HepG2 (cell line): ENCODE measurements around the gene RAC3. TPM values are rescaled to one million over a fixed set of nuclear protein-coding genes. Genes with fewer than 3 reads are reported as not detected.

Source experiments
- ATAC-seq: fragments of 200-7000 bp; cut with Tn5 transposase; 3 replicates; pipeline ENCODE4 v1.9.1; 2020; ENCODE audit warnings: mild to moderate bottlenecking, moderate library complexity
- BruUV-seq: library from RNA; stranded (reverse); fragments of 400-500 nt; replicated peaks from 2 replicates; lab custom pipeline; 2021; lab: Mats Ljungman, UMichigan
- CTCF ChIA-PET: fragments of 300-600 bp; formaldehyde crosslinking; extraction: SDS; loops from one replicate; lab custom pipeline; 2021; ENCODE audit warnings: low total read pairs, inconsistent platforms, low intra/inter-chr PET ratio; lab: Yijun Ruan, JAX
- POLR2A ChIA-PET: fragments of 350-600 bp; sonication (Branson Sonifier 250); formaldehyde crosslinking; loops from one replicate; lab custom pipeline; 2020; ENCODE audit warnings: antibody characterized with exemption, inconsistent platforms; lab: Yijun Ruan, JAX
- DNase-seq: peaks from one replicate; pipeline ENCODE4 v3.0.0-alpha.2; 2015; ENCODE audit warnings: low spot score
- FAIRE-seq: peaks from 3 replicates; lab custom pipeline; 2011; peaks lifted over from hg19 to GRCh38; lab: Jason Lieb, UNC
- H2AFZ ChIP-seq: one replicate; pipeline ENCODE4 v1.6.1; 2011; ENCODE audit warnings: low read length, inconsistent platforms
- H3K27ac ChIP-seq: fragments of 300-600 bp; 3 replicates; pipeline ENCODE4 v1.8.0; 2011; ENCODE audit warnings: mixed run types, mild to moderate bottlenecking, mixed read lengths, low read length, inconsistent platforms; ENCODE audit not compliant: insufficient read depth; ENCODE audit errors: extremely low read length
- H3K27me3 ChIP-seq, 2 experiments: fragments of 200-600 bp in 1 of 2; 2 replicates in 1 of 2; 3 replicates in 1 of 2; pipeline versions ENCODE4 v1.6.0 to v1.8.0; 2011; ENCODE audit warnings: low read length in 2 of 2, mild to moderate bottlenecking in 2 of 2, moderate library complexity in 2 of 2, inconsistent platforms in 1 of 2; ENCODE audit not compliant: insufficient read depth in 2 of 2, control insufficient read depth in 1 of 2
- H3K36me3 ChIP-seq, 2 experiments: fragments of 200-600 bp in 1 of 2; replicated peaks in 1 of 2; 2 replicates in 1 of 2; 3 replicates in 1 of 2; pipeline versions ENCODE4 v1.5.1 to v1.8.0; 2011; ENCODE audit warnings: low read length in 2 of 2, inconsistent platforms in 1 of 2; ENCODE audit not compliant: insufficient read depth in 2 of 2, control insufficient read depth in 1 of 2
- H3K4me1 ChIP-seq: 2 replicates; pipeline ENCODE4 v1.5.1; 2012; ENCODE audit warnings: low read length, inconsistent platforms; ENCODE audit not compliant: insufficient read depth
- H3K4me2 ChIP-seq: 2 replicates; pipeline ENCODE4 v1.6.0; 2011; ENCODE audit warnings: low read depth, low read length, inconsistent platforms
- H3K4me3 ChIP-seq, 3 experiments: fragments of 200-600 bp in 1 of 3; sonication (generic), shearing (Covaris generic) in 1 of 3; replicated peaks in 1 of 3; 2 replicates each; pipeline ENCODE4 v1.5.1; 2011 to 2016; ENCODE audit warnings: low read length in 3 of 3, inconsistent platforms in 2 of 3, low read depth in 2 of 3, mild to moderate bottlenecking in 2 of 3, control low read depth in 1 of 3, mixed read lengths in 1 of 3; ENCODE audit not compliant: insufficient read depth in 1 of 3
- H3K79me2 ChIP-seq: one replicate; pipeline ENCODE4 v1.6.1; 2011; ENCODE audit warnings: low read length, inconsistent platforms; ENCODE audit not compliant: insufficient read depth
- H3K9ac ChIP-seq: 2 replicates; pipeline ENCODE4 v1.6.0; 2011; ENCODE audit warnings: mild to moderate bottlenecking, low read depth, low read length, inconsistent platforms; ENCODE audit not compliant: insufficient read depth
- H3K9me3 ChIP-seq: 2 replicates; pipeline ENCODE4 v1.5.1; 2012; ENCODE audit warnings: mild to moderate bottlenecking, low read length
- H4K20me1 ChIP-seq: 2 replicates; pipeline ENCODE4 v1.6.0; 2011; ENCODE audit warnings: inconsistent platforms, mild to moderate bottlenecking, low read length, moderate library complexity; ENCODE audit not compliant: insufficient read depth
- AHR ChIP-seq: IDR thresholded peaks from 2 replicates; pipeline ENCODE4 v1.6.1; 2018; ENCODE audit warnings: missing genetic modification reagents, missing compliant biosample characterization
- AKAP8 ChIP-seq: sonication (generic); formaldehyde crosslinking; IDR thresholded peaks from 2 replicates; pipeline ENCODE4 v1.5.1; 2020; ENCODE audit warnings: mild to moderate bottlenecking, missing genetic modification reagents
- DPF2 ChIP-seq: sonication (generic); formaldehyde crosslinking; IDR thresholded peaks from 2 replicates; pipeline ENCODE4 v1.4.0; 2020; ENCODE audit warnings: mild to moderate bottlenecking, low read depth, missing genetic modification reagents, borderline replicate concordance
- ELF1 ChIP-seq: sonication (generic); formaldehyde crosslinking; IDR thresholded peaks from 2 replicates; pipeline ENCODE4 v1.4.0; 2020; ENCODE audit warnings: missing genetic modification reagents
- HOXA5 ChIP-seq: sonication (generic); formaldehyde crosslinking; IDR thresholded peaks from 2 replicates; pipeline ENCODE4 v1.4.0; 2020; ENCODE audit warnings: missing genetic modification reagents
- IRF9 ChIP-seq: sonication (generic); formaldehyde crosslinking; IDR thresholded peaks from 2 replicates; pipeline ENCODE4 v1.8.0; 2022; ENCODE audit warnings: missing genetic modification reagents, mild to moderate bottlenecking, borderline replicate concordance
- MTERF4 ChIP-seq: sonication (generic); formaldehyde crosslinking; IDR thresholded peaks from 2 replicates; pipeline ENCODE4 v1.8.0; 2023; ENCODE audit warnings: mild to moderate bottlenecking, missing genetic modification reagents
- MXD1 ChIP-seq: sonication (generic); formaldehyde crosslinking; IDR thresholded peaks from 2 replicates; pipeline ENCODE4 v1.4.0; 2020; ENCODE audit warnings: mild to moderate bottlenecking, missing genetic modification reagents
- NFKB2 ChIP-seq: sonication (generic); formaldehyde crosslinking; IDR thresholded peaks from 2 replicates; pipeline ENCODE4 v1.4.0; 2020; ENCODE audit warnings: missing genetic modification reagents, borderline replicate concordance
- PCBP1 ChIP-seq: fragments of 200-400 bp; formaldehyde crosslinking; IDR thresholded peaks from 2 replicates; pipeline ENCODE4 v1.6.1; 2017; ENCODE audit warnings: mild to moderate bottlenecking, low read depth, low read length, borderline replicate concordance
- PHF8 ChIP-seq: sonication (generic); formaldehyde crosslinking; IDR thresholded peaks from 2 replicates; pipeline ENCODE4 v1.5.0; 2020; ENCODE audit warnings: missing genetic modification reagents
- PRPF4 ChIP-seq: fragments of 200-400 bp; formaldehyde crosslinking; IDR thresholded peaks from 2 replicates; pipeline ENCODE4 v1.6.1; 2016; ENCODE audit warnings: low read length, low read depth; ENCODE audit not compliant: poor library complexity, severe bottlenecking
- SNAI1 ChIP-seq: sonication (generic); formaldehyde crosslinking; IDR thresholded peaks from 2 replicates; pipeline ENCODE4 v1.5.0; 2020; ENCODE audit warnings: mild to moderate bottlenecking, missing genetic modification reagents, borderline replicate concordance
- TAF1 ChIP-seq: sonication (generic); formaldehyde crosslinking; IDR thresholded peaks from 2 replicates; pipeline ENCODE4 v1.4.0; 2020; ENCODE audit warnings: missing genetic modification reagents
- TBP ChIP-seq: sonication (generic); formaldehyde crosslinking; IDR thresholded peaks from 2 replicates; pipeline ENCODE4 v1.5.0; 2020; ENCODE audit warnings: missing genetic modification reagents
- YEATS2 ChIP-seq: sonication (generic); formaldehyde crosslinking; IDR thresholded peaks from 2 replicates; pipeline ENCODE4 v1.4.0; 2020; ENCODE audit warnings: missing genetic modification reagents, borderline replicate concordance
- ZNF30 ChIP-seq: sonication (generic); formaldehyde crosslinking; IDR thresholded peaks from 2 replicates; pipeline ENCODE4 v1.5.0; 2020; ENCODE audit warnings: mild to moderate bottlenecking, missing genetic modification reagents
- ZNF468 ChIP-seq: sonication (generic); formaldehyde crosslinking; IDR thresholded peaks from 2 replicates; pipeline ENCODE4 v1.8.0; 2022; ENCODE audit warnings: mild to moderate bottlenecking, moderate library complexity, missing genetic modification reagents
- ZNF674 ChIP-seq: sonication (generic); formaldehyde crosslinking; IDR thresholded peaks from 2 replicates; pipeline ENCODE4 v1.5.0; 2020; ENCODE audit warnings: low read depth, mild to moderate bottlenecking, missing genetic modification reagents
- ZNF7 ChIP-seq: IDR thresholded peaks from 2 replicates; pipeline ENCODE4 v1.6.1; 2016; ENCODE audit warnings: missing biosample characterization, missing genetic modification reagents
- WGBS: methylation state at CpG from one replicate; pipeline ENCODE4 v1.1.6; 2017; ENCODE audit warnings: low lambda C conversion rate; 5-methylcytosine and 5-hydroxymethylcytosine counted together
- in situ Hi-C: cut with HindIII; loops from 2 replicates; pipeline ENCODE4 v1.10.0; 2017; ENCODE audit warnings: low pct_unique_long_range_greater_than_20kb; ENCODE audit not compliant: extremely low pct_ligation_motif_present
- intact Hi-C: fragments of 100-400 bp; cut with micrococcal nuclease; formaldehyde crosslinking; loops from one replicate; pipeline ENCODE4 v1.10.0; 2022; ENCODE audit not compliant: unreplicated experiment
- polyA plus RNA-seq, 8 experiments: library from polyadenylated mRNA; depleted of rRNA in 3 of 8; stranded (reverse) in 7 of 8; unstranded in 1 of 8; fragments of >200 nt; fragmentation: Illumina TruSeq in 4 of 8; extraction: Trizol in 4 of 8; gene quantifications; 2 replicates each; pipeline versions ENCODE4 v1.2.1 to v1.2.3, GENCODE V29; 2011 to 2016; ENCODE audit warnings: low read depth in 4 of 8, missing spikeins in 1 of 8, mixed read lengths in 1 of 8; ENCODE audit not compliant: insufficient read depth in 1 of 8
- total RNA-seq, 5 experiments: library from RNA; depleted of rRNA; stranded (reverse); fragments of >200 nt; fragmentation: Illumina TruSeq; extraction: Trizol; gene quantifications; 2 replicates each; pipeline ENCODE4 v1.2.3, GENCODE V29; 2016; ENCODE audit warnings: low read depth in 1 of 5

RAC3 gene
- total and polyA plus RNA-seq, 2 of the 13 experiments (the other 11 are each of a cell fraction or from before 2014, with no cell fraction given) = 10.5 to 21.3 TPM

GRCh38 chr17:82050761-82051641, 19.5 kb downstream of the RAC3 start:
- peak; percentile 23 for ATAC-seq
- no peak for FAIRE-seq
- Histone ChIP-seq H3K27ac (peak overlapping the region; percentile 71), H3K4me1 (peaks cover 42% of the 10 kb centered on the region), H3K27me3 (no peaks in the 10 kb centered on the region; a peak in 2 of 5 replicates), H3K9ac (peak overlapping the region; percentile 88), H2AFZ (no peak overlapping the region), H3K79me2 (peaks cover 37% of the 10 kb centered on the region), H3K9me3 (no peaks in the 10 kb centered on the region), H3K4me2 (peak overlapping the region; percentile 100), H3K4me3 (peak overlapping the region; percentile 76 to 99 (median 95)), H3K36me3 (peaks cover 19 to 48% of the 10 kb centered on the region in 2 experiments), H4K20me1 (no peaks in the 10 kb centered on the region; the same call in 1 of the 2 replicates)
- intact Hi-C loops (loop anchor here (1.0 to 5.0 kb wide), 2 partner anchors 14 to 46 kb away; partner anchors contain the start of genes DCXR and FASN), in situ Hi-C loops (no loop called here)
- ChIA-PET POLR2A (interaction anchor here (1.0 to 3.4 kb wide), 6 partner anchors 7 to 179 kb away, joined by 3 to 33 read pairs (median 4); partner anchors contain the start of genes CENPX, DCXR, DUS1L and LRRC45), CTCF (interaction anchor here (0.6 kb wide), 1 partner anchor 14 kb away, joined by 3 read pairs; the partner anchor contains the start of gene DCXR)
- no TSS peak for BruUV-seq
- DNase-seq = no peak
- 25% methylated on average over 25 of the region's 79 CpGs for WGBS
- TF ChIP-seq SNAI1 (CRISPR knock-in tag) (0 out of 2 replicates have a peak, but pooled peaks have one; percentile 28), ZNF468 (0 out of 2 replicates have a peak, but pooled peaks have one; percentile 45), PHF8 (CRISPR knock-in tag) (peak; percentile 69), MTERF4 (CRISPR knock-in tag) (0 out of 2 replicates have a peak, but pooled peaks have one; percentile 56), ZNF674 (no peak), PCBP1 (0 out of 2 replicates have a peak, but pooled peaks have one; percentile 24), YEATS2 (CRISPR knock-in tag) (0 out of 2 replicates have a peak, but pooled peaks have one; percentile 19), AHR (CRISPR knock-in tag) (peak; percentile 34; the same call in 1 of the 2 replicates), TAF1 (CRISPR knock-in tag) (0 out of 2 replicates have a peak, but pooled peaks have one; percentile 7), TBP (CRISPR knock-in tag) (no peak), ELF1 (no peak; the same call in 1 of the 2 replicates), HOXA5 (CRISPR knock-in tag) (peak; percentile 53; the same call in 1 of the 2 replicates), PRPF4 (no peak), ZNF7 (no peak), ZNF30 (CRISPR knock-in tag) (no peak), DPF2 (CRISPR knock-in tag) (peak; percentile 12; the same call in 1 of the 2 replicates), NFKB2 (CRISPR knock-in tag) (no peak), IRF9 (CRISPR knock-in tag) (peak; percentile 68; the same call in 1 of the 2 replicates), AKAP8 (CRISPR knock-in tag) (0 out of 2 replicates have a peak, but pooled peaks have one; percentile 35), MXD1 (CRISPR knock-in tag) (0 out of 2 replicates have a peak, but pooled peaks have one; percentile 43)
